CD4-positive, alpha-beta T cell treated with Interleukin-15 for 4 hours (primary cell): Measurements from ENCODE around the gene ADPRS.

ENCODE experiments used
- DNase-seq: peaks from one replicate; pipeline ENCODE4 v3.0.0-alpha.2; 2020; ENCODE audit warnings: low spot score

Gene ADPRS

DNA sequence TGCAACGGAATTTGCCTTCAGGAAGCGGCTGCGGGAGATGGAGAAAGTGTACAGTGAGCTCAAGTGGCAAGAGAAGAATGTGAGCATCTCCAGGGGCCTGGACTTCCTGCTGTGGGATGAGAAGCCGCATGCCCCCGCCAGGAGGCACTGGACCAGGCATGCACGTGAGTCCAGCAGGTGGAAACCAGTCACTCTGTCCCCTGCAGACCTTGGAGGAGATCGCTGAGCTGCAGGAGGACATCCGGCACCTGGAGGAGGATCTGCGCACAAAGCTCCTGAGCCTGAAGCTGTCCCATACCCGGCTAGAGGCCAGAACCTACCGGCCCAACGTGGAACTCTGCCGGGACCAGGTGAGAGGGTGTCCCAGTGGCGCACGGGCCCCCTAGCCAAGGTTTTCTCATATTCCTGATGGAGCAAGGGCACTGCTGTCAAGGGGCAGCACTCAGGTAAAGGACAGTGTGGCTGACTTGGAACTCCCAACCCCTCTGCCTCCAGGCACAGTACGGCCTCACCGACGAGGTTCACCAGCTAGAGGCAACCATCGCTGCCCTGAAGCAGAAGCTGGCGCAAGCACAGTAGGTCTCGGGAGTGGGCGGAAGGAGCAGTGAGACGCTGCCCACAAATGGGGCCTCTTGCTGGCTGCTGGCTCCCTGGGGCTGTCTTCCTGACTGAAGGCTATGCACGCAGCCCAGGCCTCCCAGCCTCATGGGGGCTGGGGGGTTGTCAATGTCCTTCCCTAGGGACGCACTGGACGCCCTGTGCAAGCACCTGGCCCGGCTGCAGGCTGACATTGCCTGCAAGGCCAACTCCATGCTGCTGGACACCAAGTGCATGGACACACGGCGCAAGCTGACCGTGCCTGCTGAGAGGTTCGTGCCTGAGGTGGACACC is 1.2 kb upstream of the ADPRS start:
- no peak for DNase-seq

DNA sequence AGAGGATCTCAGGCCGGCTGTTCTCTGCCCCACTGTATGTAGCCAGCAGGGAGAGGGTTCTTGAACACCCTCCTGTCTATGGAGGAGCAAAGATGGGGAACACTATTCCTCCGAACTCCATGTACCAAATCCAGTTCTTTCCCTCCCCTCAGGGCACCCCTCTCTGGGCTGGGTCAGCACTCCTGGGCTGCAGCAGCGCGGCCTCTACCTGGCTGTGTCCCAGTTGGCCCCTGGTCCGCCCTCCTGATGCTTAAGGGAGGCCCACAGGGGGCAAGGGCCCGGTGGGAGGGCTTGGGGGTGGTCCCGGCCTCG is 471 bp upstream of the ADPRS start:
- no peak for DNase-seq

DNA sequence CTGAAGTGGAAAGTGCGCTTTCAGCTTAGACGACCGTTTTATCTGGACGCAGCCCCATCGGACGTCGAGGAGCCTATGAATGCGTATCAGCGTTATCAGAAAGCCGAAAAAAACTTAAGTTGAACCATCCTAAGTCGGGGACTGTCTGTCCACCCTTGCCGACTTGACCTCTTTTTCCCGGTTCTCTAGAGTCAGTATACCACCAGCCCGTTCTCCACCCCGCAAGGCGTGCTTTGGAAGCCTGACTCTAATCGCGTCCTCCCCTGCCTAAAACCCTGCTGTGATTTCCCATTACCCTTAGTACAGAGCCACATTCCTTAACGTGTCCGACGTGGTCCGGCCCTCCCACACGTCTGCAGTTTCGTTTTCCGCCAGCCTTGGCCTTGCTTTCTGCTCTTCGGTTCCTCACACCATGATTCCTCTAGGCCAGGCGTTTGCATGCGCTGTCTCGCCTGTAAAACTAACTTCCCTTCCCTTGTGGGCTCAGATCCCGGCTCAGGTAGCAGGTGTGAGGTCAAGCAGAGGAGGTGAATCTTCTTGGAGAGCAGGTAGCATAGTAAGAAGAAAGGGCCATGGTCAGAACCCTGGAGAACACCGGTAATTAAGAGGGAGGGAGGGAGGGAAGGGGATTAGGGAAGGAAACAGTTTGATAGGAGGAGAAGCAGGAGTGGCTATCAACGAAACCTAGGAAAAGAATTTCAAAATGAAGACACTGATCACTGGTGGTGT is 865 bp downstream of the ADPRS start:
- no peak for DNase-seq

DNA sequence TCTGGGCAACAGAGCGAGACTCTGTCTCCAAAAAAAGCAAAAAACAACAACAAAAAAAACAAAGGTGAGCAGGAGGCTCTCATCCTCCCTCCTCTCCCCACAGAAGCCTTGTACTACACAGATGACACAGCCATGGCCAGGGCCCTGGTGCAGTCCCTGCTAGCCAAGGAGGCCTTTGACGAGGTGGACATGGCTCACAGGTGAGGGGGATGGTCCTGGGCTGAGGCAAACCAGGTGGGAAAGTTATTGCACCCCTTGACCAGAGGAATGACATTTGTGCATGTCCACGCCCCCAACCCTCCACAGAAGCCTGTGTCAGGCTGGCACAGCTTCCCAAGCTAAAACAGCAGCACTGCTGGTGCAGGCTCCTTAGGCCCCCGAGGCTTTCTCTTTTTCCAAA is 2.4 kb downstream of the ADPRS start:
- no peak for DNase-seq

DNA sequence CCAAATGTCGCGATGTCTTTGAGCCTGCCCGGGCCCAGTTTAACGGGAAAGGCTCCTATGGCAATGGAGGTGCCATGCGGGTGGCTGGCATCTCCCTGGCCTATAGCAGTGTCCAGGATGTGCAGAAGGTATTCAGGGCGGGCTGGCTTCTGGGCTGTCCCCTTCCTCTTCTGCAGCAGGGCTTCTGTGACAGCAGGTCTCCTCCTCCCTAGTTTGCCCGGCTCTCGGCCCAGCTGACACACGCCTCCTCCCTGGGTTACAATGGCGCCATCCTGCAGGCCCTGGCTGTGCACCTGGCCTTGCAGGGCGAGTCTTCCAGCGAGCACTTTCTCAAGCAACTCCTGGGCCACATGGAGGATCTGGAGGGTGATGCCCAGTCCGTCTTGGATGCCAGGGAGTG is 3.0 kb downstream of the ADPRS start:
- DNase-seq, result no peak

DNA sequence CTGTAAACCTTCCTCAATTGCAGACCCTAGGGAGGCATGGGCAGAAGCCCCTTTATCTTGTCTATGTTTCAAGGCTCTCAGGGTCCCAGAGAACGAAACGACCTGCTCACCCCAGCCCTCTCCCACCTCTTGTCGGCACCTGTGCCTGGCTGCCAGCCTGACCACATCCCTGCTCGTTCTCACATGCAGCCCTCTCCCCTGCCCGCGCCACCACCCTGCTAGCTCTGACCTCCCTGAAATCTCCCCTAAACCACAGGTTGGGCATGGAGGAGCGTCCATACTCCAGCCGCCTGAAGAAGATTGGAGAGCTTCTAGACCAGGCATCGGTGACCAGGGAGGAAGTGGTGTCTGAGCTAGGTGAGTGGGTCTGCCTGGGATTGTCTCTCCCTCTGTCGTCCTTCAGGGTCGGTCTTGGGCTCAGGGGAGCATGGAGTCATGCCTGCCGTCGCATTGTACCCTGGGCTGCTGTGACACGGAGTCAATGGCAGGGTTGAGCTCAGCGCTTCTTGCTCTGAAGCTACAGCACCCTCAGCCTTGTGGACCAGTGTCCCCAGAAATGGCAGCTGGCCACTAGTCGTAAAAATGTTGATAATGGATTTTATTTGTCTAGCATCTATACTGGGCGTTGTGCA is 3.6 kb downstream of the ADPRS start:
- no peak for DNase-seq

DNA sequence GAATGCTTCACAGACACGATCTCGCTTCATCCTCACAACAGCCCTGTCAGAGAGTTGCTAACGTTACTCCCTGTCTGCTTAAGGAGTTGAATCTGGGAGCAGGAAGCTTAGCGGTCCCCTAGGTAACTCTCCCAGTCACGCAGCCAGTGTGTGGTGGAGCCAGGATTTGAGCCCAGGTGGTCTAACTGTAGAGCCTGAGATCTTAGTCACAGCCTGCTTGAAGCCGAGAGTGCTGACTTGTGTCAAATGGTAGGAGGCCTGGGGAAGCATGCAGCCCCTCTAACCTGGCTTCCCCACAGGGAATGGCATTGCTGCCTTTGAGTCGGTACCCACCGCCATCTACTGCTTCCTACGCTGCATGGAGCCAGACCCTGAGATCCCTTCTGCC is 4.1 kb downstream of the ADPRS start:
- DNase-seq, result no peak

DNA sequence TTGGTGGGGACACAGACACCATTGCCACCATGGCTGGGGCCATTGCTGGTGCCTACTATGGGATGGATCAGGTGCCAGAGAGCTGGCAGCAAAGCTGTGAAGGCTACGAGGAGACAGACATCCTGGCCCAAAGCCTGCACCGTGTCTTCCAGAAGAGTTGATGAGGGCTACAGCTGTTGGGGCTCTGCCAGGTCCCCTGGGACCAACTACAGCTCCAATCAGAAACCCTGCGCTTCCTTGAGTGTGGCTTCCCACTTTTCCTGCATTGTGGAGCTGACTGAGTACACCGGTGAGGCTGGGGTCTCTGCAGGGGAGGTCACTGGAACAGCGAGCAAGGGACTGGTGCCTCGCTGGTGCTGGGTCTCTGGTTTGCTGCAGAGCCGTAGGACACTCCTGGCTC is 4.5 kb downstream of the ADPRS start:
- DNase-seq, result no peak

DNA sequence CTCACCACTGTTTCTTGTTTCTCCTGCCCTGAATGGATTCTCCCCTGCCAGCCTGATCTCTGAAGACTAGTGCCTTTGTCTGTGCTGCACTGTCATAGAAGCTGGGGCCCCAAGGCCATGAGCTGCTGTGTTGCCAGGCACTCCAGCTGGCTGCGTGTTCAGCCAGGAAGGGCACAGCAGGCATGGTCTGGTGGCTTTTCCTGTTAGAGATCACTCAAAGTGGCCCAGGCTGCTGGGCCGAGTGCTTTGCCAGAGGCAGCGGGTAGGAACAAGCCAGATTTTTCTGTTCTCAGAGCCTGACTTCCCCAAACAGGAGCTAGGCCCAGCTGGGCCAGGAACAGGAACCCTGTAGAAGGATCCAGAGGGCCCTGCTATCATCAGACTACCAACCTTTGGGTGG is 5.2 kb downstream of the ADPRS start:
- no peak for DNase-seq

DNA sequence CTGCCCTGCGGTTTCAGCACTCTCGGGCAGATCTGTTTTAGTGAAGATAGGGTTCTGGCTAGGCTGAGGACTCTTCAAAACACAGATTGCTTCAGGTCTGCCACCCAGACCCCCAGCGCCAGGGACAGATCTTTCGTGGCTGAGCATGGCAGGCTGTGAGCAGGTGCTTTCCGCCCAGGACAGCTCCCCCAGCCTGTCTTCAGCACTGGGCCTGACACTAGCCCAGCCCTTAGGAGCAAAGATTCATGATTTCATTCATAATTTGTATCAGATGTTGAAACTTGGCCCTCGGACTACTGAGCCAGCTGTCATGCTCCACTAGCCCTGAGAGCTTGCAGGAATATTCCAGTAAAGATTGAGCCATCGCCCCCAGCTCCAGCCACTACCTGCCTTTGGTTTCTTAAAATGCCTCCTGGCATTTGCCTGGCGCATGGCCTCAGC is 5.9 kb downstream of the ADPRS start:
- no peak for DNase-seq

DNA sequence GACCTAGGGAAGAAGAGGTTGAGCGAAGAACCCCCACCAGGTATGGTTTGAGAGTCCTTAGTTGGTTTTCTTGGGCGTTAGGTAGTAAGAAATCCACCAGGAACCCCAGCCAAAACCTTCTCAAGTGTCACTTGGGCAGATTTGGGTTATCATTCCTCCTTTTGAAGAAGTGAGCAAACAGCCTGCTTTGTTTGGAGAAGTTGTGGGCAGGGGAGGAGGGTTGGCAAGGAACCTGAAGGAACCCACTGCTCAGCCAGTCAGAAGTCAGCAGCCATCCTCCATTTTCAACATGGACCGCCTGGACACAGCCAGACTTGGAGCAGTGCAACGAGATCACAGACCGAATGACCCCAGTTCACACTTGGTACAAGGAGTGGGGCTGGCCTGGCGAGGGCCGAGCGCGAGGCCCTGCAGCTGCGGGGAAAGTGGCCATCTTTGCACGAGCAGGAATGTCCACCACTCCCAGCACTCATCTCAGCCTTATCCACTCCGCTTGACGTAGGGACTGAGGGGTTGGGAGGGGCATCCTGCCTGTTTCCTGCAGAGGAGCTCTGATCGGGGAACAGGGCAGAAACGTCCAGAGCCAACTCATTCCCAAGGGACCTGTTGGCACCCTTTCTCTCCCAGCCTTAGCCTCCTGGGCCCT is 7.2 kb downstream of the ADPRS start:
- DNase-seq, result no peak

DNA sequence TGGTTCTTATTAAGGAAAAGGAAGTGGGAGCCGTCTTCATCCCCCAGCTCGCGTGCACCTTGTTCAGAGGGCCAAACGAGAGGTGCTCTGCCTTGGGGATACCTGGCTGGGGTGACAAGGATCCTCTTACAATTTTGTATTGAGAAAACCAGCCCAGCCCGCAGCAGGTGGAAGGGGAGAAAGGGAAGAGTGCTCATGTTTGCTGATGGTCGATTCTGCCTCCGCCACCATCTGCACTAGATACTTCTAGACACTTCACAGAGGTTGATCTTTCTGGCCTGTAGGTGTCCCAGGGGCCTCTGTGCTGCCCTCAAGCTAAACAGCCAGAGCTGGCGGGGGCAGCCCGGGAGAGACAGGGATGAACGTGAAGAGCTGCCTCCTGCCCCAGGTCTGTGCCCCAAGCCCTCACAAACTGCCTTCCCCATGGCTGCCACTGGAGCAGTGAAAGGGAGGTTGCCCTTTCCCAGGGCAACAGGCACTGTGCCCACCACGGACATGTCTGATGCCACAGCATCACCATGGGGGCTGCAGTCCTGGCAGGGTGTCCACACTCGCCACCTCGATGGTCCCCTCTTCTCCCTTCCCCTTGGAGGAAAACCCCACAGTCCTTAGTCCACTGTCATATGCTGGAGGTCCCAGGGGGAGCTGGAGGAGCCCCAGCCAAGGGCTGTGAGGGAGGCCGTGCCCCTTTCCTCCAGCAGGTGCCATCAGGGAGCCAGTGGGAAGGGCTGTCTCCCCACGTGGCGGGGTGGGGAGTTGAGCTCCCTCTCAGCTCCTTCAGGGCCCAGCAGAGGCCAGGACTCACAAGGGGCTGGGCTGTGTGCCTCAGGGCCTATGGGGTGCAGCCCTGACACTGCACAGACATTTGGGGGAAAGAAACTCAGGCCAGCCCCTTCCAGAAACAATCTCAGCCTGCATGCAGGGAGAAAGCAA is 8.1 kb downstream of the ADPRS start:
- no peak for DNase-seq

DNA sequence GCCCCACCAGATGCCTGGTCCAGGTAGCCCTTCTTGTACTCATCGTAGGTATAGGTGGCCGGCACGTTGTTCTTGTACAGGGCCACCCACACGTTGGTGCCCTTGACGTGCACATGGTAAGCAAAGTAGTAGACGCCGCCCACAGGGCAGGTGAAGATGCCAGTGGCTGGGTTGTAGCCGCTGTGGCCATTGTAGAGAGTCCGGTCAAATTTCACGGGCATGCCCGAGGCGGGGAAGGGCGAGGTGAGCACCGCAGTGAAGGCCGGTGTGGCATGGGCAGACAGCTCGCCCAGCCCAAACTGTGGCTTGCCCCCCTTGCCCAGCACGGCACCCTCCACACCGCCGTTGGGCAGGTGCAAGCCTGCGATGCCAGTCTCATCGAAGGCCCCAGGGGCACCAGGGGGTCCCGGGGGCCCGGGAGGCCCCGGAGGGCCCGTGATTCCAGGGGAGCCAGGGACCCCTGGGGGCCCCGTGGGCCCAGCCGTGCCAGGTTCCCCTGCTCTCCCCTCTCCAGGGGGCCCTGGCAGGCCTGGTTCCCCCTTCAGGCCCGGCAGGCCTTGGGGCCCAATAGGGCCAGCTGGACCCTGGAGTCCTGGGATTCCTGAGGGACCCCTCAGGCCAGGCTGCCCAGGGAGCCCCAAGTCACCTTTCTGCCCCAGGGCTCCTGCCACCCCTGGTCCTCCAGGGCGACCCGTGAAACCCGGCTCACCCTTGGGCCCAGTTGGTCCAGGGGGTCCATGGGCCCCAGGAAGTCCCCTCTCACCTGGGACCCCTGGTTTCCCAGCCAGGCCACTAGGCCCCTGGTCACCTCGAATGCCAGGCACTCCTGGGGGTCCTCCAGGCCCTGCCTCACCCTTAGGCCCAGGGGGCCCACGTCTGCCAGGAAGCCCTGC is 9.2 kb downstream of the ADPRS start:
- DNase-seq, result no peak

DNA sequence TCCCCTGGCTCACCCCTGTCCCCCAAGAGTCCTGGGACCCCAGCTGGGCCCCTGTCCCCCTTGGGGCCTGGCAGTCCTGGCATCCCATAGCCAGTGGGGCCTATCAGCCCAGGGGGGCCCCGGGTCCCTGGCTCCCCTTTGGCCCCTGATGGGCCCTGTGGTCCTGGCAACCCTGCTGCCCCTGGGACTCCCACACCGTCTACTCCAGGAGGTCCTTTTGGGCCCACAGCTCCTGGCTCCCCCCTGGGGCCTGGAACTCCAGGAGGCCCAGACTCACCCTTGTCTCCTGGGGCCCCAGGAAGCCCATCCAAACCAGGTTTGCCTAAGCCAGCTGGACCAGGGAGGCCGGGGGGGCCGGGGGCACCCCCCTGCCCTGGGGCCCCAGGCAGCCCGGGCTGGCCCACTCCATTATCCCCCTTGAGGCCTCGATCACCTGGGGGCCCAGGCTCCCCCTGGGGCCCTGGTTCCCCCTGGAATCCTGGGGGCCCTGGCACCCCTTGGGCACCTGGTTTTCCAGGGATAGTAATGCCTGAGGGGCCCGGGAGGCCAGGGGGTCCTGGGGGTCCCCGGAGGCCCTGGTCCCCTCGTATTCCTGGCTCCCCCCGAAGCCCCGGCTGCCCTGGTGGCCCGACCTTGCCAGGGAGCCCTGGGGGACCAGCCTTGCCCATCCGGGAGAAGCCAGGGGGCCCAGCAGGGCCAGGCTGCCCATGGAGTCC is 10.1 kb downstream of the ADPRS start:
- no peak for DNase-seq

DNA sequence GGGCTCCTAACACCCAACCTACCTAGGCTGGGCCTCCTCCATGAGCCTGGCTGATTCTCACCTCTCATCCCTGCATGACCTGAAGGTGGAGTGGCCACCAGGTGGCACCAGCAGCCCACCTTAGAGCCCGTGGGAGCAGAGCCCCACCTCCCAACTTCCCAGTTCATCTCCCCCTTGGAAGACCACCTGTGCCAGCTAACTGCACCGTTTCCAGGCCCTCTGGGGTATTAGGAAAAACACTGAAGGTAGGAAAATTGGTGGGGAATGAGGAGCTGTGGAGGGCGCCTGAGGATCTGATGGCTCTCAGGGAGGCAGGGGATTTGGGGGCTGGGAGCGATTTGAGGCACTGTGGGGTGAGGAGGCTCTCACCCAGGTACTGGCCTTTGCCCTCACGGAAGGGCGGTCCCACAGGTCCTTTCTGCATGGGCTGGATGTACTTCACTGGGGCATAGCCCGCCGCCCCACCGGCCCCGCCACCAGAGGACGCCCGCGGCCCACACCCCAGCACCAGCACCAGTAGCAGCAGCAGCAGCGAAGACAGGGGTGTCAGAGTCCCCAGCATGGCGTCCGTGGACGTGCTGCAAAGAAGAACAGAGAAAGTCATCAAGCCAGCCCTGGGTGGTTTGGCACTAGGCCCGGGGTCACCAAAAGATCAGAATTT is 11.1 kb downstream of the ADPRS start:
- DNase-seq, result peak; percentile 71

DNA sequence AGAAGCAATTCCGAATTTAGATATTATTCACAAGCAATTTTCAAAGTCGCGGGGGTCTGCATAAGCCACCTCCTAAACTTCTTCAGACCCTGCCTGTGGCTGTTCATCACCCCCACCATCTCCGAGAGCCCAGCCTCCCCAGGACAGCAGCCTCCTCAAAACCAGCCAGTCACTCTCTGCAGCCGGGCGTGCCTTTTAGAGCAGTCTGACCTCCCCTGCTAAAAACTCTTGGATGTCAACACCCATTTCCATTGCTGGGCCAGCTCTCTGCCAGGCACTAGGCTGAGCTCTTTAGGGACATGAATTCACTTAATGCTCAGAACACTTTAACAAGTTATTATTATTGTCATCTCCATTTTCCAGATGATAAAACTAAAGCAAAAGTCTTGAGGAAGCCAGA is 11.7 kb downstream of the ADPRS start:
- DNase-seq, result no peak

DNA sequence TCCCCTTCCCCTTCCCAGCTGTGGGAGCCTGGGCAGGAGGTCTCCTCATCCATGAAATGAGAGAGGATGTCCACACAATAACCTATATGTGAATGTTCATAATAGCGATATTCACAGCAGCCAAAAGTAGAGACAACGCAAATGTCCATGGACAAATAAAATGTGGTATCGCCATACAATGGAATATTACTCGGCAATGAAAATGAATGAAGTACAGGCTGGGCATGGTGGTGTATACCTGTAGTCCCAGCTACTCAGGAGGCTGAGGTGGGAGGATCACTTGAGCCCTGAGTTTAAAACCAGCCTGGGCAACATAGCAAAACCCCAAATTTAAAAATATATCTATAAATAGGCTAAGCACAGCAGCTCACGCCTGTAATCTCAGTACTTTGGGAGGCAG is 12.9 kb downstream of the ADPRS start:
- DNase-seq, result no peak

DNA sequence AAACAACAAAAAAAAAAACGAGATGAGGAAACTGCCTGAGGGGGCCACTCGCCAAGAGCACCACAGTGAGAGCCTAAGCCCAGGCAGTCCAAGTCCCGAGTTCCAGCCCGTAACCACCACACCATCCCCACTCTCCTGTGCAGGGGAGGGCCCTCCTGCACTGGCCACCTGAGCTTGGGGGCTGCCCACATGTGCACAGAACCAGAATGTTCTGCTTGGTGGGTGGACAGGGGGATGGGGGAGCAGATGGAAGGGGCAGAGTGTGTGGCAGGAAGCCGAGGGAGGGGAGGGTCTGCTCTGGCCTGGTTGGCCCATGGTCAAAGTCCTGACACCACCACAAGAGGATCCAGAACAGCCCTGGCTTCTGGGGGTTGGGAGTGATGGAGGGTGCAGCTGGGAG is 17.6 kb downstream of the ADPRS start:
- no peak for DNase-seq

DNA sequence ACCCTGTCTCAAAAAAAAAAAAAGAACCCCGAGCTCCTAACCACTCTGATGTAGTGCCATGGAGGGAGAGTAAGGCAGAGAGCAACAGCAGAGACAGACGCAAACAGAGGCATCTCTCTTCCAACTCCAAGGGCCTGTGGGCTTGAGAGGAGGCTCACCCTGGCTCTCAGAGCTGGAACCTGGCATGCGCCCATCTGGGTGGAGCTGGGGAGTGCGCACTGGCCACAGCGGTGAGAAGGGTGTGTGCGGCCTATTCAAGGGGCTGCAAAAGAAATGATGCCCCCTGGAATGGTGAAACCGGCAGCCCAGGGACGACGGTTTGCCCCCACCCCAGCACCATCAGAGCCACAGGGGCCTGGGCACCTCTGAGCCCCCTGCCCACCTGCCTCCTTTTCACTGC is 18.7 kb downstream of the ADPRS start:
- DNase-seq, result no peak
